ENCODE data around the gene TMEM161A. TPM values are rescaled to one million over a fixed set of nuclear protein-coding genes. Genes with fewer than 3 reads are reported as not detected.

The TMEM161A gene
- polyA plus RNA-seq, 3 donors: 14.3 to 22.5 (median 15.3) TPM

DNA sequence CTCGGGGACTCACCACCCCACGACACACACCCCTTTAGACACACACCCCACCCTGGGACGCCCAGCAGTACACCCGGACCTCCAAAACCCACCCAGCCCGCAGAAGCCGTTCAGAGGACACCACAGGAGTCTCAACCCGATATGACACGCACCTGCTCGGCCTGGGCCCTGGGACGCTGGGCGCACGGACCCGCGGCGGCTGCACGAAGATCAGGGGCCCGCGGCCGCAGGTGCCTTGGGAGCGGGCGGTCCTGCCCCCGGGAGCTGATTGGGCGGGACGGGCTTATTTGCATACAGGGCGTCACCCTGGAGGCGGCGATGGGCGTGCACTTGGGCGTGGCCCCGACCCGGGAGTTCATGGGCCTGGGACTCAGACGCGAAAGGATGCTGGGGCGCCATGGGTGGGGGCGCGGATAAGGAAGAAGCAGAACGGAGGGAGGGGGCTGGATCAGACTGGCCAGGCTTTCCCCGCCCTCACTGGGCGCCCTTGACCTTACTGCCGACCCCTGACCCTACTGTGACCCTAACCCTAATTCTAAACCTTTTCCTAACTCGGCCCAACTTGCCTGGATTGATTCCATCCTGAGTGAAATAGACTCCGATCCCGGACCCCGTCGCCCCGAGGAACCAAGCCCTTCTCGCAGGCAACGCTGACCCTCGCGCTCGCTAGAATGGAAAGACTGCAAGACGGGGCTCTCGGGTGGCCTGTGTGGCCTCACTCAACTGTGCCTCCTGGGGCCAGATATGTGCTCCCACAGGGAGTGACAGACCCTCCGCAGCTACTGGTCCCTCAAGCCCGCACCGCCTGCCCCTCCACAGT lies 32.0 kb upstream of the TMEM161A start, which contains the start of gene MEF2B:
Gene MEF2B (minus strand): TSS at position 211 of the 820 bp plus-strand sequence. CDS start 19,528 bp downstream, outside the sequence.
- H3K4me1 Mint-ChIP-seq: peaks cover 24% of the 10 kb centered on the region

More for the DNA sequence above, 32.0 kb upstream of the TMEM161A start, which contains the start of gene MEF2B:
- Mint-ChIP-seq H3K4me3 (peak within 1 kb of the TSS; percentile 58 to 78), H3K27ac (peak within 1 kb of the TSS in 3 of 7 donors; percentile 38 to 62 (median 56)), H3K27me3 (ENCODE audit: low read depth in 3 of 3) (peaks cover 8 to 20% (median 12%) of the 10 kb centered on the region in 3 donors), H3K9me3 (peaks cover 0 to 3% (median 0%) of the 10 kb centered on the region in 7 donors), H3K36me3 (peaks cover 6 to 16% of the 10 kb centered on the region in 2 donors)
- H3K4me2 ChIP-seq (replicated peaks; ENCODE audit: extremely low read depth, low read length, poor library complexity, severe bottlenecking): peak within 1 kb of the TSS; percentile 56
- H4K20me1 ChIP-seq (ENCODE audit: insufficient read depth, low read length): peaks cover 34% of the 10 kb centered on the region
- no peak within 1 kb of the TSS for H3K9ac ChIP-seq (ENCODE audit: insufficient read depth, low read length, poor library complexity, severe bottlenecking)
- peaks cover 10 to 16% of the 10 kb centered on the region in 2 donors for H3K4me1 ChIP-seq (ENCODE audit: control insufficient read depth in 1 of 2, insufficient read depth in 2 of 2, low read length in 2 of 2)
- no peak within 1 kb of the TSS for H2AFZ ChIP-seq (ENCODE audit: insufficient read depth, low read depth, low read length, poor library complexity, severe bottlenecking)
- WGBS (ENCODE audit: insufficient coverage): 20% methylated on average over 56 of the region's 56 CpGs
- H3K9me3 ChIP-seq (replicated peaks in 1 of 2; ENCODE audit: control insufficient read depth in 1 of 2, insufficient read depth in 1 of 2, low read length in 2 of 2): no peaks in the 10 kb centered on the region
- H3K79me2 ChIP-seq (ENCODE audit: insufficient read depth, low read length): no peaks in the 10 kb centered on the region
- H3K36me3 ChIP-seq (replicated peaks in 1 of 2; ENCODE audit: control insufficient read depth in 1 of 2, insufficient read depth in 2 of 2, low read length in 2 of 2): no peaks in the 10 kb centered on the region
- peak; percentile 39 to 61 (median 47) for DNase-seq
- H3K27me3 ChIP-seq (ENCODE audit: control insufficient read depth in 2 of 2, insufficient read depth in 2 of 2, low read length in 2 of 2): peaks cover 0 to 8% of the 10 kb centered on the region in 2 donors
- no peak within 1 kb of the TSS for H3K27ac ChIP-seq (ENCODE audit: low read depth in 1 of 2, low read length in 2 of 2)
- no peak for TF ChIP-seq CTCF (IDR thresholded peaks at IDR 0.05)
- intact Hi-C loops (cut with micrococcal nuclease): no loop called here
- H3K4me3 ChIP-seq (replicated peaks in 1 of 3; ENCODE audit: low read depth in 2 of 3, low read length in 3 of 3): peak within 1 kb of the TSS in 1 of 3 experiments; percentile 53

All from CD14-positive monocyte (primary cell).